ENCODE data around the gene NOX1.

NOX1 gene

DNA sequence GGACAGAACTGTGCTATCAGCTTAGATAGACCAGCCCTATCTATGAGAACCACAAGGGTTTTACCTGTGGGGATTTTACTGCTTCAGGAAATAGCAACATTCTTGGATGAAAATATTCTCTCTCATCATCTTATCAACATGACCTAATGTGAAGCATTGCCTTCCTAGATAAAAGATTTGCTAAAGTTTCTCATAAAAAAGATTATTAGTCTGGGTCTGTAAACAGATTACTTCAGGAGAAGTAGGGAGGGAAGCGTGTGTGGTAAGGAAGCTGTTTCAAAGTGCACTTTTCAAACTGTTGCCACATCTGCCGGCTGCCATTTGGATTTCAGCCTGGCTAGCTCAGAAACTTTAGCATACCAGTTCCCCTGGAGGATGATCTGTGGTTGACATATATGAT is at the start of gene NOX1:
TSS of gene NOX1 (minus strand) at position 35 of the 400 bp plus-strand sequence. CDS start 220 bp downstream, outside the sequence.
- peak in 1 of 2 experiments; percentile 15 for DNase-seq

DNA sequence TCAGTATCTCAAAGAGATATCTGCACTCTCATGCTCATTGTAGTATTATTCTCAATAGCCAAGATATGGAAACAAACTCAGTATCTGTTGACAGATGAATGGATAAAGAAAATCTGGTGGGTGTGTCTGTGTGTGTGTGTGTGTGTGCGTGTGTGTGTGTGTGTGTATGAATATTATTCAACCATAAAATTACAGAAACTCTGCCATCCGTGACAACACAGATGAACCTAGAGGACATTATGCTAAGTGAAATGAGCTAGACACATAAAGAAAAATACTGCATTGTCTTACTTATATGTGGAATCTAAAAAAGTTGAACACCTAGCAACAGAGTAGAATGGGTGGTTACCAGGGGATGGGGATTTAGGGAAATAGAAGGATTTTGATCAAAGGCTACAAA is 41.4 kb upstream of the NOX1 start:
- DNase-seq, result no peak

DNA sequence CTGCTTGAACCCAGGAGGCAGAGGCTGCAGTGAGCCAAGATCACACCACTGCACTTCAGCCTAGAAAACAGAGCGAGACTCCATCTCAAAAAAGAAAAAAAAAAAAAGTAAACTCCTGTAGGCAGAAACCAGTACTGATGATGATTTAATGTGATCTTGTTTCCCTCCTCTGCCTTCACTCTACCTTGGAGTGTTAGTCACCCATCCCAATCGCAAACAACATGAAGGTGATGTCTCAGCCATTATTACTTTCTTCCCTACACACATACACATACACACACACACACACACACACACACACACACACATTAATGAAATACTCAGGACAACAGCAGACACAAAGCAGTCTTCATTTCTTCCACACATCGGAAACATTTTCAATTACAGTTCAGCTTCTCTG is 39.0 kb upstream of the NOX1 start:
- DNase-seq, result no peak

DNA sequence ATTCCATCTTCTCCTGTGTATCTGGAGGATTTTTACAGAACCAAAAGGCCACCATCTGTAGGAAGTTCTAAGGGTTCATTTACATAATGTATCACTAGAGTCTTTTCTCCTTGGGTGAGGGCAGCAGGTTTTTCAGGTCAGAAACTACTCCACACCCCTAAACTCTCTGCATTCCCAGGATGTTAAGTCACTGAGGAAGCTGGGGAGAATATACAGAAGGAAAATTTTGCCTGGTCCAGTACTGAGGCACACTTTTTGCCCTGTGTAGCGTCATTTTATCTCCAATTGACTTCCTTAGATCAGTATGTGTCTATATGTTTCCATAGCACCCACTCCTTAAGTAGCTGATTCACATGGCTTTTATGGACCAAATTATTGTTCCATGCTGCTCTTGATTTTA is 37.6 kb upstream of the NOX1 start:
- no peak for DNase-seq

DNA sequence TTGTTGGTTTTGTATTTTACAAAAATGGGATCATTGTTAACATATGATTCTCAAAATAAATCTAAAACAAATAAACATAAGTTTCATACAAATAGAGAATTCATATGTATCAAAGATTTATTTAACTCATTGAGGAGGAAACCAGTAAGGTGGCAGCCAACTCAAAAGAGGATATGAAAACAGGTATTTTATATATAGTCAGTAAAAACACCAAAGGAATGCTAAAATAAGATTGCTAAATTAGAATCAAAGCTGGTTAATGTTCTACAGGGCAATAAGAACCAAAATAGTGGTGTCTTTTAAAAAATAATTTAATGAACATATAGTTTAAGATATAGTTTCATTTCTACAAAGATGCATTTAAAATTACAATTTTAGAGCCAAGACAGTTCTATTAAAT is 31.5 kb upstream of the NOX1 start:
- no peak for DNase-seq

DNA sequence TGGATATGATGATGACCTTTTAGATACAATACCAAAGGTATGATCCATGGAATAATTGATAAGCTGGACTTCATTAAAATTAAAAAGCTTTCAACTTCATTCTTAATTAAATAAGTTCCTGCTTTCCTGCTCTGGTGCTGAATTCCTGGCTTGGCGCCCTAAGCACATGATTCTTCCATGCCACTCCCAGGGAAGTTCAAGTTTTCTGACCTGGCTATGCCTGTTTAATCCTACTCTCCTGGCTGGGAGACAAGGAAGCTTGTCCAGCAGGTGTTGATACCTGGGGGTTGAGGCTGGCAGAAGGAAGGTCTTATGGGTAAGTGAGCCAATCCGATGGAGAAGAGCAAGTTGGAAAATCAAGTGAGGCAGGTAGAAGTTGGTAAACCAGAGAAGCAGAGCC is 30.3 kb upstream of the NOX1 start:
- no peak for DNase-seq

DNA sequence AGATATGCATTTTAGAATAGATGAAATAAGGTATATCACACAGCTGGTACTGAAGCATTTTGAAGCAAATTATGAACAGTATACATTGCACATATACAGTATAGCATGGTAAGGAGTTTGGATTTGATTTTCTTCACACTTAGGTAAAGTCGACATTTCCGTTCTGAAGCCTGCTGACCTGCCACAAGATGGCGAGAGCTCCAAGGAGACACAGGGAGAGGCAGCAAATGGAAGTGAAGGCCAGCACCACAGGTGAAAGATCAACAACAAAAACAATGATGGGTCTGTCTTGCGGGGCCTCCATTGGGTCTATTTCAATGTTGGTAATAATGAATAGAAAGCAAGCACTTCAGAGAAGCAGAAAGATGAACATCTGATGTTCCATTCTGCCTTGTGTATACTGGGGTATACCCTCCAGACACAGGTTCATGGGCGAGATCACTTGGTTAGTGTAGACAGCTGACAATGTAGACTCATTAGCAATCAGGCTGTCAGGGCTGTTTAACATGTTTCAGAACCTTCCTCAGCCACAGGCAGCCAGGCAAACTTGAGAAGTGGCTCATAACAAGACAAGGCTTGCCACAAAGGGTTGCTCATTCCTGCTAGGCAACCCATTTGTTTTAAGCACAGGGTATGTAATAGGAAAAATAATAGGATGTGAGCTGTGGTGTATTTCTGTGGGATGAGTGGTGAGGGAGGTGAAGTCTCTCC is 21.4 kb upstream of the NOX1 start:
- DNase-seq, result peak; percentile 21 to 50

DNA sequence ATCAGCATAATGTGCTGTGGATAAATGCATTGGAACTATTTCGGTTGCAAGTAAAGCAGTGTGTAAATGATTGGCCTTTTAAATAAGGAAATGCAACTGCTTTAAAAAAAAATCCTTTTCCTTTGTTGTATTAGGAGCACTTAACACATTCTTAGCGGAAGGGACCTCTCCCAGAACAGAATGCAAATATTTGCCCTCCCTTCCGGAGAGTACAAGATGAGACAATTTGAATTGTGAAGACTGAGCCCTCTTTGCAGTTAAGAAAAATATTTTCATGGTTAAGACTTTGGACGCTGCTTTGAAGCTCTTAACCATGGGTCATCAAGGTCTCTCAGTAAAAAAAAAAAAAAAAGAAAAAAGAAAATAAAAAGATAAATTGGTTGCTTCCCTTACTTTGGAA is 9.5 kb upstream of the NOX1 start:
- DNase-seq, result no peak

DNA sequence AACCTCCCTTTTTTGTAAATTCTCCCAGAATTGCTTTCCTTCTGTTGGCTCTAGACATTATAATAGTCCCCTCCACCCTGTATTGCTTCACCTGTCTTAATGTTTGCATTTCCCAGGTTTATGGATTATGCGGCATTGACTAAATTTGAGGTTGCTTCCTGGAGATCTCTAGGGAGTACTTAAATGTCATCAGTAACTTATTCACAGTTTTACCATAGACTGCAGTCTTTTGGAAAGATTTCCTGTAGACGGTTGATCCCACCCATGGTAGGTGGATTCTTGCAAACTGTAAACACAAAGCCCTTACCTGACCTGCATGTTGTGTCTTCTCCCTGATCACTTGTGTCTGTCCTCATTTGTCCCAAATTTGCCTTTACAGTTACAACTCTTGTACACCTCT is 6.2 kb upstream of the NOX1 start:
- DNase-seq, result no peak

DNA sequence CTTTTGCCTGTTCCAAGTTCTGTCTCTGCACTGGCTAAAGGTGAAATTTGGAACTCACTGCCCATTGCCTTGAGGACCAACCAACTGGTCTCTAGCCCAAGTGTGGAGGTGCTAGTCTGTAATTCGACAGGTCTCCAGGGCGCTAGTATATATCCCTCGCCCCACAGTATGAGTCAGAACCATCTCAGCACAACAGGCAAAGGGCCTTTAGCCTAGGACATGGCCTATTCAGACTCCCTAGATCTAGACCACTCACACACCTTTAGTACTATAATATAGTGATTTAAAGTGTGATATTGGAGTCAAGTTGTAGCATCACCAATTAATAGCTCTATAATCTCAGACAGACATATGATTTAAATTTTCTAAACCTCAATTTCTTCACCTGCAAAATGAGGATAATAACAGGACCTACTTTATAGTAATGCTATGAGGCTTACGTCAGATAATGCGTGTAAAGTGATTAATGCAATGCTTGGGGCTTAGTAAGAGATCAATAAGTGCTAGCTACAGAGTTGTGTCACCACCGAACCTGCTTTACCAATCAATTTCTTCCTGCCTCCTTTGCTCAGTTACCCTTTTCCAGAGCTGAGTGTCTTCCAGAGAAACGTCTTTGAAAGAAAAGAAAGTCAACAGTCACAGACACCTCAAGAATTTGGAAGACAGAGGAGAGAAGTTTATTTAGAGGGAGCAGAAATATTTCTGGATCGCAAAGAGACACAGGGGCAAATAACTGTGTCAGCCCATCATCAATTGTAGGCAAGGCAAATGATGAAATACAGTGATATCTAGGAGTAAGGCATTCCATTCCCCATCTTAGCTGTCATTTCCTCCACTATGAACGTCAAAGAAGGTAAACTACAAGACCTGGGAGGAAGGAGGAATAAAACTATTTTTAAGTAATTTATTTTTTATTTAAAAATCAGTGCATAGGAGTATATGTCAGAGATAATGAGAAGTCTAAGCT is 2.3 kb downstream of the NOX1 start:
- DNase-seq, result no peak

DNA sequence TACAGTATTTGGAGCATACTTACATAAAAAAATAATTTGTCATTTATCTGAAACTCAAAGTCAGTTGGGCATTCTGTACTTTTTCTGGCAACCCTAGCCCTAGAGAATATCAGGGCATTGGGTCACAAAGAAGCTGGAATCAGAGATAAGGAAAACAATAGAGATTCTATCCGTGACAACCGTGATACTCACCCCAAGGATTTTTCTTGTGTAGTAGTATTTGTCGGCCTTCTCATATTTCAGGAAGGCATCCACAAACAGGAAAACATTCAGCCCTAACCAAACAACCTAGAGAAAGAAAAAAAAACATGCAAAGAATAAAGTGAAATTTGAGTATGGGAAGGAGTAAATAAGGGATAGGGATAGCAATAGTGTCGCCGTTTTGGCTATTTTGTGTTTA is 3.6 kb downstream of the NOX1 start:
- DNase-seq, result no peak

DNA sequence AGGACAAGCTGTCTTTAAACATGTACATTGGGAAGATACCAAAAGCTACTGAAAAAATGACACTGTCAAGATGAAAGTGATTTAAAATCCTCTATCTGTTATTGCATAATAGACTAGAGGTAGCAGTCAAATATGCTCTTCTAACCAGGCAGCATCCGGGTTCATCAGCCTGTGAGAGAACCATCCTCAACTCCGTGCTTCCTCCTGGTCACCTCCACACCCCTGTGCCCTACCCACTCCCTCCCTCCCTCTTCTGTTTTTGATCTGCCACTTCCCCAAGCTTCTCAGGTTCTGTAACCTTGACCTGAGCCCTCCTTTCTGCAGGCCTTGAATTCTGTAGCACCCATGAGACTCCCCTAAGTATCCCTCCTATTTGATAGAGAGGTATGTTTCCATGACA is 5.9 kb downstream of the NOX1 start:
- DNase-seq, result no peak

DNA sequence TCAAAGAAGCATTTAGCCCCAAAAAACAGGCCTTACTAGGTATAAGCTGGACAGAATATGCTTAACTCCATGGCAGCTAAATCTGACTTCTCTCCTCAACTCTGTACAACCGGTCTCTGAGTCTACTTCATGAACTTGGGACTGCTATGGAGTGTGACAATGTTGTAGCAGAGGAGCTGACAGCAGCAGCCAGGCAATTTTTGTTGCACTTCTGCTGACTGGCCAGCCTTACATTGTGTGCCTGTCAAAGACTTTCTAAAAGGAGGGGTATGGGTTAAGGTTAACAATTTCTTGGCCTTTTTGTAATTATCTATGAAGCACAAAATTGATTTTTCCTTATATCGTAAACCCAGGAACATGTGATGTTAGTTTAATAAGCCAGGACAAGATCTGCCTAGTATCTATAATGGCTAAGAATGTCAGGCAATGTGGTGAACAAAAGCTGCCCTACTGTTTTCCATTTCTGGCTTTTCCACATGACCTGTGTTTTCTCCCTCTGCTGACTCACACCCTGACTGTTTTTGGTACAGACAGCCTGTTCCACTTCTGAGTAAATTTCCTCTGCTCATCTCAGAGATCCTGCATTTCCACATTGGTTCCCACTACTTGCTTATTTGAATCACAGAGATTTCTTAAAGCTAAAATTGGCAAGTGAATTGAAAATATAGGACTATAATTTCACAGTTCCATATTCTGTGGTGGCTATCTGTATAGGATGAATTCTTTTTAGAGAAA is 9.3 kb downstream of the NOX1 start:
- DNase-seq, result no peak

DNA sequence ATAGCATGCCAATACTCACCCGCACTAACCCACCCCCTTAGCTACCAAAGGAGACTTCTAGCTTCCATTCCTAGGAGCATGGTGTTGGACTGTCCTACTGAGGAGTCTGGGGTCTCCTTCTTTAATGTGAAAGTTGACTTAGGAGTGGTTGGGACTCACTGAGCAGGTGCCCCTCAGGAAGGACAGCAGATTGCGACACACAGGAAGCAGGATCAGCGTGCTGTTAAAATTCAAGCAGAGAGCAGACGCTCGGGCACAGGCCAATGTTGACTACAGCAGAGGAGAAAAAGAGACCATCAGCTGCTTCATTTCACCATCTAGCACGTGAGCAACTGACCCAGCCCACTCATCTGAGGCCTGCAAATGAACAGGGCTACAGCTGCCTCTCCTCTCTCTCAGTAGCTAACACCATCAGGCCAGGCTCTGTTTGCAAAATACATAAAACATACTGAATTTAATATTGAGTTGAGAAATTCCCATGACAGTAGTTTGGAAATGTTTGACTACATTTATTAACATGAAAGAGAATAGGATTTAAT is 10.8 kb downstream of the NOX1 start:
- DNase-seq, result no peak

DNA sequence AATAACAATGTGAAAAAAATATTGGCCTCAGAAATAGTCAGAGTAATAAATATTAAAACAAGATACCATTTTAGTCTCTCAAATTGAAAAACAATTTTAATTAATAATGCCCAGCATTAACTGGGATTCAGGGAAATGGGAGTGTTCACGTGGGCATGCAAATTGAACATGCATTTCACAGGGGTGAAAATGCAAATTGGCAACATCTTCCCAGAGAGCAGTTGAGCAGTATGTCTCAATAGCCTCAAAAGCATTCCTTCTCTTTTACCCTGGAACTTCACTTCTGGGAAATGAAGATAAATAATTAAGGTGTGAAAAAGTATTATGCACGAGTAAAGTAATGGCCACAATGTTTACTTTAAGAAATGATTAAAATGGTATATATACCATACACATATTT is 21.3 kb downstream of the NOX1 start:
- no peak for DNase-seq

DNA sequence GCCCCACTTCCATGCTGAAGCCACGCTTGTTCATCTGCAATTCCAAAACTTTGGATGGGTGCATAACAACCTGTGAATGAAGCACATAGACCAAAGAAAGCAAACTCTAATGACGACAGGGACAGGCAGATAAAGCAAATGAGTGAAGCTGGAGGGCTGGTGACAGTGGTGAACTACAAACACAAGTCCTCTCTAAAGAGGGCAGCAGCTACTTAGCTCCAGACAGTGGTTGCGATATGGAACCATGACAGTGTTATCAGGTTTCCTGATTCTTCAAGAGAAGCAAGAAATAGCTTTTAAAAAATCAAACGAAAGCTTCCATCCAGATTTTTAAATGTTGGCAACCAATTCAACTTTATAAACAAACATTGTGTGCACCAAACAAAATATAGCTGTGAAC is 23.8 kb downstream of the NOX1 start:
- no peak for DNase-seq

DNA sequence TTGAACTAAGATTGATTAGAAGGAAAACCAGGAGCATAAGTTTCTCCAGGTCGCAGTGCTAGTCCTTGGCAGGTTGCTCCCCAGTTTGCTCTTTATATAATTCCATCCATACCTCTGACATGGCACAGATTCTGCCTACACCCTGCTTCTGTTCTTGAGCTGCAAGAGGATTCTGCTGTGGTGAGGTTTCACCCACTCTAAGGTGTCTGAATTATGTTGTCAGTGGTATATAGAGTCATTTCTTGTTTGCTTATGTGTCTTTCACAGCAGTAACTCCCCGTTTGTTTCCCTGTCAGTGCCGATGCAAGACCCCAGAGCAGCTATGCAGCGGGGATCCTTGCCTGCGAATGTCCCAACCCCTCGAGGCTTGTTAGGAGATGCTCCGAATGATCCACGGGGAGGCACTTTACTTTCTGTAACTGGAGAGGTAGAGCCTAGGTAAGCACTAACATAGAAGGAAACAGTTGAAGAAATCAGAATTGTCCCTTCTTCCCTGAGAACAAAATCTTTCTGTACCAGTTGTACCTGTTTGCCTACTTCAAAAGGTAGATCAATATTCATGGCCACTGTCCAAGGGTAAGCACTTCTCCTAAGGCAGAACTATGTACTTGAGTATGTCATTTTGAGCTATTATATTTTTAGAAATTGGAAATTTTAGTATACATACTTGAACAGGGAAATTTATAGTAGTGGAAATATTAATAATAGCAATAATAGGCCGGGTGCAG is 42.8 kb downstream of the NOX1 start:
- DNase-seq, result no peak

DNA sequence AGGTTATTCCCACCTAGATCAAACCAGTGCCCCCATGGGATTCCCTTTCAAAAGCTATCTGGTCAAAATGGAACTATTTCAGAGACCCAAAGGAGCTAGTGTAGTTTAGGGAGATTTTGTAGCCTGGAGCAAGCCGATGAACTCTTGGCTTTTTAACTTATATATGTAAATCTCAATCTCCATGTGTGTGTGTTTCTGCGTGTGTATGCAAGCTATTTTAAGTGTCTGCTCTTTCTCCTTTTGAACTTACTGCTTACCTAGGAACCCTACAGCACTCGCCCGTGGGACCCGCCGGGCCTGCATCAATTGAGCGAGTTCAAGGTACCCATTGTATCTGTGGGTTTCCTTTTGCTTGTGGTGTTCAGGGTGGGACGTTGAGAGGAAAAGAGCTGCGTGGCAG is 43.6 kb downstream of the NOX1 start:
- DNase-seq, result no peak

DNA sequence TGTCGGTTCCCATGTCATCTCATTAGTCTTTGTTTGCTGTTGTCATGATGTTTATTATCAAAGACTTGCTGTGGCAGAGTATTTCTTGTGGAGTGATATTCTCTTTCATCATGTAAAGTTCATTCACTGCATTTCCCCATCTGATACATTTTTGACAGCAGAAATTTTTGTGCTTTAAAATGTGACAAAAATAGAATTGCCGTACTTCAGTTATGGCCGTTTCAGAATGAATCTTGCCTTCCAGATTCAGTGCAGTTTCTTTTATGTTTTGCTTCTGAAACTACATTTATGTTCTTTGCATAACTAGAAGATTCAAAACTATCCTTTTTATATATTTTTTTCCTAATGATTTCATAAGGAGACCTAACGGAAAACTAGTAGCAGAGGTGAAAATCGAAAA is 44.0 kb downstream of the NOX1 start:
- DNase-seq, result no peak

DNA sequence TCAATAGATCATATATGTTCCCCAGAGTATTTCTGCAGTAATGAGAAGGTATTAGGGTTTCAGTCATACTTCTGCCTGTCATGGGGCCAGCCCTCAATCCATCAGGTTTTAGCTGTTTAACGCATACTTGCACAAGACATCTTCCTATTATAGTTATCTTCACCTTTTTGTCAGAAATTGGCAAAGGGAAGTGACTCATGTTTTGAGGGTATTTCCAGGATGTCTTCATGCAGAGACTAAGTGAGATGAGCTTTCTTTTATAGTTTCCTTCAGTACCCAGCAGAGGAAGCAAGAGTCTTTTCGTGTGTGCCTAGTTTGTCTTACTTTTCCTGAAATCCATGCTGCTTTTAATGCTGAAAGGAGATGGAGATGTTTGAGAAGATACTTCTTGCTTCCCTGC is 44.4 kb downstream of the NOX1 start:
- DNase-seq, result no peak

DNA sequence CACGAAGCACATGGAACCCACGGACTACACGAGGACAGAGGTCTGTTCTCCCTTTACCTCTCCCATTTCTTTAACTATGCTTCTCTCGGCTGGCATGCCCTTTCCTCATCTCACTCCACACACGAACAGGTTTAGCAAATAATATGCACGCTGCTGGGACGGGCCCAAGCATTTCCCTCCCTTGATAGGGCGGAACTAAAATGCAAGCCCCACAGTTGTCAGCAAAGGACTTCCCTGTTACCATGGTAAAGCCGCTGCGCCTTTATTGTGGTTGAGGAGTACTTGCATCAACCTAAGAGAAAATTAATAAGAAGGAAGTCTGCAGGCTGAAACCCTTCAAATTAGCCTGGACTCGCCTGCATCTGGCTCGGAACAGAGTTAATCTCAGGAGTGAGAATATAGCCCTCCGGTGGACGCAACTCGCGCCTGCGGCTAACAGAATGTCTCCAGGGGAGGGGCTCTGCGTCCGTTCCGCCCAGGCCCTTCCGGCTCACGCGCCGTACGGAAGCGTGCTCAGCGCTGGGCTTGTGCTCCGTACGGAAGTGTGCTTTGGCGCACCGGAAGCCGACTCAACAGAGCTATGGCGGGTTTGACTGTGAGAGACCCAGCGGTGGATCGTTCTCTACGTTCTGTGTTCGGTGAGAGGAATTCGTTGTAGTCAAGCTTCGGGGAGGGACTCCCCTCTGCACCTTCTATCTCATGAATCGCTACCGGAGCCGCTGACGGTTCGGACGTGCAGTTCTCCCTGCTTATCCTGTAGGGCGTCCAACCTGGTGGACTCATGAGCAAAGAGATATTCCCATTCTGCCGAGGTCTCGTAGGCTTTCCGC is 54.1 kb downstream of the NOX1 start, which contains the start of gene CSTF2:
TSS of gene CSTF2 (plus strand) at position 555 of the 830 bp plus-strand sequence. CDS start at position 581, 26 bp downstream.
- DNase-seq, result peak; percentile 84 to 89

DNA sequence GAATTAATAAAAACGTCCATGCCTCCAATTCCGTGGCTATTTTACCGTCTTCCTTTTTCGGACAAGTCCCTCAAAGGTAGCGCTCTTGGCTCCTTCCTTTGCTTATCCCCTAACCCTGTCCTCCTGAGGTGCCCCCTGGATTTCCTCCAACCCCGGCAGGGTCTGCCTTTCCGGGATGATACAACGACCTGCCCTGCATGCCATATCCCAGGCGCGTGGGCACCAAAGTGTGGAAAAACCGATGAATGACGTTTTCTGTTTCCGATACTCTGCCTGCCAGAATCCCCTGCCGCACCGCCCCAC is 54.7 kb downstream of the NOX1 start:
- DNase-seq, result no peak
